ENCODE results near the gene RMRP.

The RMRP gene

DNA sequence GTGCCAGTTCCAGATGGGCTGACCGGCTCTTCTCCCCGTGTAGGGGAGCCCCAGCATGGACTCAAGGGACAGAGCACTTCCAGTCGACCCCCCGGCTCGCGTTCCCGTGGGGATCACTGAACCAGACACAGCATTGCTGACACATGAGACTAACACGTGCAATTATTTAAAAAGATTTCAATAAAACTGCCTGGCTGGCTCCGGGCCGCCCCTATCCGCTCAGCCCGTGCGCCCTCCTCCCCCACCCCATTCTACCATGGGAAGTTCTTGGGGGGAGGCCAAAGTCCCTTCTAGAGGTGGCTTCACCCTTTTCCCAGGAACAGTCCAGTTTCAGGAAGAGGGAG, 48.0 kb downstream of the RMRP start:
- DNase-seq (ENCODE audit: low read depth) = no peak

DNA sequence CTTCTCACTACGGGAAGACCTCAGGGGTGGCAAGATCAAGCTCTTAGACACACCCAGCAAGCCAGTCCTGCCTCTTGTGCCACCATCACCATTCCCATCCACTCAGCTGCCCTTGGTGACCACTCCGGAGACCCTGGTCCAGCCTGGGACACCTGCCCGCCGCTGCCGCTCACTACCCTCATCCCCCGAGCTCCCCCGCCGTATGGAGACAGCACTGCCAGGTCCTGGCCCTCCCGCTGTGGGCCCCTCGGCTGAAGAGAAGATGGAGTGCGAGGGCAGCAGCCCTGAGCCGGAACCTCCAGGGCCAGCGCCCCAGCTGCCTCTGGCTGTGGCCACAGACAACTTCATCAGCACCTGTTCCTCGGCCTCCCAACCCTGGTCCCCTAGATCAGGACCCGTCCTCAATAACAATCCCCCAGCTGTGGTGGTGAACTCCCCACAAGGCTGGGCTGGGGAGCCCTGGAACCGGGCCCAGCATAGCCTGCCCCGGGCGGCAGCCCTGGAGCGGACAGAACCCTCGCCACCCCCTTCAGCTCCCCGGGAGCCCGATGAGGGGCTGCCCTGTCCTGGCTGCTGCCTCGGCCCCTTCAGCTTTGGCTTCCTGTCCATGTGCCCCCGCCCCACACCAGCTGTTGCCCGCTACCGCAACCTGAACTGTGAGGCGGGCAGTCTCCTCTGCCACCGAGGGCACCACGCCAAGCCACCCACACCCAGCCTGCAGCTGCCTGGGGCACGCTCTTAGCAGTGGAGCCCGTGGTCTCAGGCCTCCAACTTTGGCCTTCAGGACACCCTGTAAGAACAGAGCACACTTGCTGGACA, 48.6 kb downstream of the RMRP start:
- no peak for DNase-seq (ENCODE audit: low read depth)

DNA sequence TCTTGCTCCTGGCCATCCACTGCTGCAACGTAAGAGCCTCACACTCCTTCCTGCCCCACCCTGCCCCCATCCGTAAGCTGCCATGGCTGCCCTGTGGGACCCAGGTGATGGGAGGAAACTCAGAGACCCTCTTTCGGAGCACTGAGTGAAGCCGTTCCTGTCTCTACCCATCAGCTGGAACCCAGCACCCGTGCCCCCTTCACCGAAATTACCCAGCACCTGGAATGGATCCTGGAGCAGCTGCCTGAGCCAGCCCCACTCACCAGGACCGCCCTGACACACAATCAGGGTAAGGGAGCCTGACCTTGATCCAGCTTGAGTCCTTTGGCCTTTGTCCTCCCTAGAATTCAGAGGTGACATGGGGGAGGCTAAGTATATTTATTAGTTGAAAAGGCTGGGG, 49.6 kb downstream of the RMRP start:
- no peak for DNase-seq (ENCODE audit: low read depth)
